ENCODE results near the gene KCNG1. TPM values are rescaled to one million over a fixed set of nuclear protein-coding genes. Genes with fewer than 3 reads are reported as not detected.
"Not testable (repeated sequence)": the region's sequence is repeated elsewhere in the genome, so short reads cannot be mapped to it uniquely, and the experiment has no call there.

The KCNG1 gene
- total and polyA plus RNA-seq, 8 donors = 0.19 to 11.9 (median 2.7) TPM; not detected in 4

DNA sequence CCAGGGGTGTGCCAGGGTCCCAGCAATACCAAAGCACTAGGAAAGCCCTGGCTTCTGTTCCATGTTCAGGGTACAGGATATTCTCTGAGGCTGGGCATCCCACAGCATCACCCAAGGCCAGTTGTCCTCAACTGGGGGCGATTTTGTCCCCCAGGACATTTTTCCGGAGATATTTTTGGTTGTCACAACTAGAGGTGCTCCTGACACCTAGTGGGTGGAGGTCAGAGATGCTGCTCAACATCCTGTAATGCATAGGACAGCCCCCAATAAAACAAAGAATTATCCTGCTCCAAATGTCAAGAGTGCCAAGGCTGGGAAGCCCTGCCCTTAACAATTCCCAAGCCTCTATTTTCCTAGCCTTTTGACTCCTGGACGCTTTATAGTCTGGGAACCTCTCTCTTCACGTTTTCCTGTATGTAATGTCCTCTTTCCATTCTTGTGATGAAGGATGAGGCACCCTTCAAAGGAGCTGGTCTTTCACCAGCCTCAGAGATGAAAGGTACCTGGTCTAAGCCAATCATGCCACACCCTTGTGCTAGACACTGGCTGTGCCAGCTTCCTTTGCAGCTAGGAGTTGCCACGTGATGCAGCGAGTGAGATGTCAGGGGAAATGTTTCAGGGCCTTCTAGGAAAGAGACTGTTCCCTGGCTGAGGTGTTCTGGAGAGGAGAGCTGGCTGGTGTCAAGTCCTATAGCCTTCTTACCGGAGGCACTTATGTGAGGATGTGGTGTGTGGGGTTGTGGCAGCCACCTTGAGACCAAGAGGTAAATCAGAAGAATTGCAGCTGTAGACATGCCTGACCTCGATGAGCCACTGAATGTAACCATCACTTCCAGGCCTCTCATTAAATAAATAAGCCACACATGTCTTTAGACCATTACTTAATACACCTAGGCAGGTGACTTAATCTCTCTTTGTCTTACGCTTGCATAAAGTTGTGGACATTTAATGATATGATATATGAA is 23.4 kb upstream of the KCNG1 start:
- peaks cover 0 to 41% (median 9%) of the 10 kb centered on the region in 3 donors for H3K27me3 ChIP-seq
- no peak for TF ChIP-seq EP300 (IDR thresholded peaks at IDR 0.05)
- no peak for TF ChIP-seq POLR2AphosphoS5 (IDR thresholded peaks at IDR 0.05)
- TF ChIP-seq, protein P1, sequence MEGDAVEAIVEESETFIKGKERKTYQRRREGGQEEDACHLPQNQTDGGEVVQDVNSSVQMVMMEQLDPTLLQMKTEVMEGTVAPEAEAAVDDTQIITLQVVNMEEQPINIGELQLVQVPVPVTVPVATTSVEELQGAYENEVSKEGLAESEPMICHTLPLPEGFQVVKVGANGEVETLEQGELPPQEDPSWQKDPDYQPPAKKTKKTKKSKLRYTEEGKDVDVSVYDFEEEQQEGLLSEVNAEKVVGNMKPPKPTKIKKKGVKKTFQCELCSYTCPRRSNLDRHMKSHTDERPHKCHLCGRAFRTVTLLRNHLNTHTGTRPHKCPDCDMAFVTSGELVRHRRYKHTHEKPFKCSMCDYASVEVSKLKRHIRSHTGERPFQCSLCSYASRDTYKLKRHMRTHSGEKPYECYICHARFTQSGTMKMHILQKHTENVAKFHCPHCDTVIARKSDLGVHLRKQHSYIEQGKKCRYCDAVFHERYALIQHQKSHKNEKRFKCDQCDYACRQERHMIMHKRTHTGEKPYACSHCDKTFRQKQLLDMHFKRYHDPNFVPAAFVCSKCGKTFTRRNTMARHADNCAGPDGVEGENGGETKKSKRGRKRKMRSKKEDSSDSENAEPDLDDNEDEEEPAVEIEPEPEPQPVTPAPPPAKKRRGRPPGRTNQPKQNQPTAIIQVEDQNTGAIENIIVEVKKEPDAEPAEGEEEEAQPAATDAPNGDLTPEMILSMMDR (IDR thresholded peaks at IDR 0.05) = no peak
- TF ChIP-seq POLR2A (IDR thresholded peaks at IDR 0.05) = no peak
- whole genome bisulfite sequencing, 5 donors = 75 to 85% (median 80%) methylated on average over 9 of the region's 9 CpGs

DNA sequence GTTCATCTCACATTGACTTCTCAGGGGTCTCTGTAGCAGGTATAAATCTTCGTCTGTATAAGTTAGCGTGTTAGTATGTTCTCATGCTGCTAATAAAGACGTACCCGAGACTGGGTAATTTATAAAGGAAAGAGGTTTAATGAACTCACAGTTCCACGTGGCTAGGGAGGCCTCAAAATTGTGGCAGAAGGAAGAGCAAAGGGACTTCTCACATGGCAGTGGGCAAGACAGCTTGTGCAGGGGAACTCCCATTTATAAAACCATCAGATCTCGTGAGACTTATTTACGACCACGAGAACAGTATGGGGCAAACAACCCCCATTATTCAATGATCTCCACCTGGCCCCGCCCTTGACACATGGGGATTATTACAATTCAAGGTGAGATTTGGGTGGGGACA is 22.6 kb upstream of the KCNG1 start:
- H3K27ac ChIP-seq; DNase-seq; H3K4me3 ChIP-seq; intact Hi-C loops (cut with DNase I; ENCODE audit: low total_unique reads); H3K4me1 ChIP-seq; H3K36me3 ChIP-seq: not testable (repeated sequence)
- WGBS, 5 donors = 82 to 89% (median 85%) methylated on average over 9 of the region's 9 CpGs
- Histone ChIP-seq H3K9me3 (peaks cover 0 to 10% (median 7%) of the 10 kb centered on the region in 4 donors), H3K27me3 (peaks cover 0 to 41% (median 6%) of the 10 kb centered on the region in 3 donors)

More for the DNA sequence above, 23.4 kb upstream of the KCNG1 start:
- H3K4me3 ChIP-seq = no peak overlapping the region
- H3K27ac ChIP-seq = no peak overlapping the region
- no peaks in the 10 kb centered on the region for H3K36me3 ChIP-seq
- DNase-seq = peak in 1 of 2 donors; percentile 8
- intact Hi-C loops (cut with DNase I; ENCODE audit: low total_unique reads) = no loop called here
- peaks cover 0 to 10% (median 7%) of the 10 kb centered on the region in 4 donors for H3K9me3 ChIP-seq
- H3K4me1 ChIP-seq = no peaks in the 10 kb centered on the region

DNA sequence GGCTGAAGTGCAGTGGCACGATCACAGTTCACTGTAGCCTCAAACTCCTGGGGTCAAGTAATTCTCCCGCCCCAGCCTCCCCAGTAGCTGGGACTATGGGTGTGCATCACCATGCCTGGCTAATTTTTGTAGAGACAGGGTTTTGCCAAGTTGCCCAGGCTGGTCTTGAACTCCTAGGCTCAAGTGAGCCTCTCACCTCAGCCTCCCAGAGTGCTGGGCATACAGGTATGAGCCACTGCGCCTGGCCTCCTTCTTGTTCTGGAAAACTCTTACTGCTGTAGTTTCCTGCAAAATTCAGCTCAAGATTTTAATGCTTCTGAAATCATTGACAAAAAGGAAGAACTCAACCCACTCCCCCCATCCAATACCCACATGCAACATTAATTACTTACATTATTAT is 21.9 kb upstream of the KCNG1 start:
- peak in 1 of 2 donors; percentile 22 for DNase-seq

DNA sequence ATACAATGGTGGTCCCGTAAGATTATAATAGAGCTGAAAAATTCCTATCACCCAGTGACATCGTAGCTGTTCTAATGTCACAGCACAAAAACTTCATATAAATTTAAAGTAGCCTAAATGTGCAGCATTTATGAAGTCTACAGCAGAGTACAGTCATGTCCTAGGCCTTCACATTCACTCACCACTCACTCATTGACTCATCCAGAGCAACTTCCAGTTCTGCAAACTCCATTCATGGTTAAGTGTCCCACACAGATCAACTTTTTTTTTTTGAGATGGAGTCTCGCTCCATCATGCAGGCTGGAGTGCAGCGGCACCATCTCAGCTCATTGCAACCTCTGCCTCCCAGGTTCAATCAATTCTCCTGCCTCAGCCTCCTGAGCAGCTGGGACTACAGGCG is 20.9 kb upstream of the KCNG1 start:
- intact Hi-C loops (cut with DNase I; ENCODE audit: low total_unique reads) = no loop called here
- no peak overlapping the region for H3K27ac ChIP-seq
- no peak overlapping the region for H3K4me3 ChIP-seq
- H3K27me3 ChIP-seq = peaks cover 0 to 29% (median 4%) of the 10 kb centered on the region in 3 donors
- TF ChIP-seq, protein P1 (IDR thresholded peaks at IDR 0.05) = no peak
- TF ChIP-seq POLR2A (IDR thresholded peaks at IDR 0.05) = no peak
- TF ChIP-seq EP300 (IDR thresholded peaks at IDR 0.05) = no peak
- TF ChIP-seq POLR2AphosphoS5 (IDR thresholded peaks at IDR 0.05) = no peak
- peaks cover 0 to 10% (median 7%) of the 10 kb centered on the region in 4 donors for H3K9me3 ChIP-seq
- H3K4me1 ChIP-seq = no peaks in the 10 kb centered on the region
- no peak for DNase-seq
- no peaks in the 10 kb centered on the region for H3K36me3 ChIP-seq
- WGBS, 5 donors = 87 to 92% (median 91%) methylated on average over 5 of the region's 5 CpGs

More for the DNA sequence above, 21.9 kb upstream of the KCNG1 start:
- no peak overlapping the region for H3K4me3 ChIP-seq
- H3K4me1 ChIP-seq = no peaks in the 10 kb centered on the region
- H3K27me3 ChIP-seq = peaks cover 0 to 35% (median 4%) of the 10 kb centered on the region in 3 donors
- peaks cover 0 to 10% (median 7%) of the 10 kb centered on the region in 4 donors for H3K9me3 ChIP-seq
- intact Hi-C loops (cut with DNase I; ENCODE audit: low total_unique reads) = no loop called here
- no peaks in the 10 kb centered on the region for H3K36me3 ChIP-seq
- WGBS, 5 donors = 76 to 93% (median 86%) methylated on average over 3 of the region's 3 CpGs
- no peak overlapping the region for H3K27ac ChIP-seq
- TF ChIP-seq, protein P1 (IDR thresholded peaks at IDR 0.05) = no peak
- TF ChIP-seq POLR2AphosphoS5 (IDR thresholded peaks at IDR 0.05) (no peak), POLR2A (IDR thresholded peaks at IDR 0.05) (no peak), EP300 (IDR thresholded peaks at IDR 0.05) (no peak)

Measured in stomach (tissue), 9 donors.